ENCODE results near the gene NEGR1.
A peak's percentile ranks its signal among the peaks of the same experiment; 100 is the strongest.

The NEGR1 gene

DNA sequence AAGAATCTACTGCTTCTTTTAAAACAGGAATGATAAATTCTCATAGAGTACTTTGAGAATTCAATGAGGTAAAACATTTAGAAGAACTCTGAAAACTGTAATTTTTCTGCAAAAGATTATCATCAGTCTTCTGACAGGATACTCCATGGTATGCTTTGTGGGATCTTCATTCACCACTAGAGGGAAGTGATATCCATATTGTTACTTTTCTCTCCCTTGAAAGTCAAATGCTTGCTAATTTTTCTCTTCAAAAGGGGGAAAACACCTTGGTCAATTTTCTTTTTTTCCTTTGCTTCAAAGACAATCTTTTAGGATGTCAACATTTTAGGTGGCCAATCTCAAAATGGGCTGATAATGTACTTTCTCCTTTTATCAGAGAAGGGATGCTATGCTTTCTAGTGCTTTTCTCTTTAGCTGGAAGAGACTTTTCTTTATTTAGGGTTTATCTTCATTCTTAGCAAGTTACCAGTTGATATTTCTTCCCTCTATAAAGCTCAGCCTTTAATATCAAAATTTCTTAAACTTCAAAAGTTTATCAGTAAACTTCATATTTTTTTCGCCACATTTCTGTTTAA is 95.5 kb downstream of the NEGR1 start:
- Histone ChIP-seq H3K79me2 (ENCODE audit: control insufficient read depth, insufficient read depth, low read length, unreplicated experiment) (no peaks in the 10 kb centered on the region), H3K27ac (ENCODE audit: low read depth, low read length) (no peak overlapping the region), H3K4me1 (ENCODE audit: control insufficient read depth, insufficient read depth, low read length, unreplicated experiment) (no peaks in the 10 kb centered on the region), H3K27me3 (ENCODE audit: insufficient read depth, low read length) (no peaks in the 10 kb centered on the region), H3K36me3 (ENCODE audit: insufficient read depth, low read length) (no peaks in the 10 kb centered on the region), H2AFZ (ENCODE audit: low read length, unreplicated experiment) (no peak overlapping the region), H3K4me3 (ENCODE audit: low read depth, low read length) (no peak overlapping the region)

DNA sequence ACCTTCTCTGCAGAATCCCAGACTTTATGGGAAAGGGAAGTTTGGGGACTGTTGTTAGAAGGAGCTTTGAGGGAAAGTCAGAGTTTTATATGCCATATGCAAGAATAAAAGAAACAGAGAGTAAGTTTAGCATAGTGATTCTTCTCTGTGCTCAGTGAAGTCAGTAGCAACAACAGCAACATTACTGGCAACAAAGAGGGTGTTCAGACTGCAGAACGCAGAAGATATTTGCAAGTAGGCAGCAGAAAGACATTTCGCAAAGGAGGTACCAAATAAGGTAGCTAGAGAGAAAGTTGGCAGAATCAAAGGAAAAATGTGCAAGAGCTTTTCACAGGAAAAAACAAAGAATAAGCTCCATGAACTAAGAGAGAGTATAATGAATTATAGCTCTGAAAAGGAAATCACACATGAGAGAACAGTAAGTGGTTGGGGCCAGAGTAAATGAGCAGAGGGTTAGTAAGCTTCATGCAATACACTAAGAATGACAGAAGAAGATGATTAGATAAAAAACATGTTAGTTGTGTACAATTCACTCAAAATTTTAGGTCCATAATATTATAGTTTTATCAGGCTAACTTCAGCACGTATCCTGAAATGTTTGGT is 98.1 kb downstream of the NEGR1 start:
- Histone ChIP-seq H3K4me1 (ENCODE audit: control insufficient read depth, insufficient read depth, low read length, unreplicated experiment) (no peaks in the 10 kb centered on the region), H3K27ac (ENCODE audit: low read depth, low read length) (no peak overlapping the region), H3K27me3 (ENCODE audit: insufficient read depth, low read length) (no peaks in the 10 kb centered on the region), H3K79me2 (ENCODE audit: control insufficient read depth, insufficient read depth, low read length, unreplicated experiment) (no peaks in the 10 kb centered on the region), H3K4me3 (ENCODE audit: low read depth, low read length) (no peak overlapping the region), H3K36me3 (ENCODE audit: insufficient read depth, low read length) (no peaks in the 10 kb centered on the region), H2AFZ (ENCODE audit: low read length, unreplicated experiment) (no peak overlapping the region)

DNA sequence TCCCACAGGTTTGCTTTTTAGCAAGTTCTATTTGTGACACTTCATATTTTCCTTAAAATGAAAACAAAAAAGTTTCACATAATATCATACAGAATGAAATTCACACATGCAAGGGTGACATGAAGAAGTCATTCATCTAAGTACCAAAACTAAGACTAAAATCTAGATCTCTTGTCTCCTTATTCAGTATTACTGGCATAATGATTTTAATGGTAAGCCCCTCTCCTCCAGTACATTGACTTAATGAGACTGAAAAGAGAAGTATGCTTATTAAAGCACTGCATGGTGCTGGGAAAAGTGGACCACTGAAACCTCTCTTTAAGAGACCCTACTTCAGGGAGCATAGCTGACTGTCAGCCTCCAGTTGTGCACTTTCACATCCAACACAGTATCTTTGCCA is 99.5 kb downstream of the NEGR1 start:
- no peak overlapping the region for H3K4me3 ChIP-seq (ENCODE audit: low read depth, low read length)

DNA sequence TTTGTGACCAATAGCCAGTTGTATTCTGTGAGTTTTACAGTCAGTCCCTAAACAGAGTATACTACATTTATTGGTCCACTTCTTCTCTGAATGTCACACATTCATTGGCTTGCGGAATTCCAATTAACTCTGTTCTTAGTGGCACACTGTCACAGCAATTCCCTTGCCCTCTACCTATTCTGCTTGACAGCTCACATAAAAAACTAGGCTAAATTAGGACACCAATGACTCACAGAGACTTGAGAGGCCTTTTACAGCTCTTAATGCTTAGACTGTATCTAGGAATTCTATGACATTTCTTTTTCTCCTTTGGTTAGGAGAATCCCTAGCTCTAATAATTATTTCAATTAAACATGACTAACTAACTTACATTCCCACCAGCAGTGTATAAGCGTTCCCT is 104.1 kb downstream of the NEGR1 start:
- no peaks in the 10 kb centered on the region for H3K36me3 ChIP-seq (ENCODE audit: insufficient read depth, low read length)
- no peak overlapping the region for H2AFZ ChIP-seq (ENCODE audit: low read length, unreplicated experiment)
- H3K4me3 ChIP-seq (ENCODE audit: low read depth, low read length) = no peak overlapping the region
- H3K79me2 ChIP-seq (ENCODE audit: control insufficient read depth, insufficient read depth, low read length, unreplicated experiment) = no peaks in the 10 kb centered on the region
- H3K4me1 ChIP-seq (ENCODE audit: control insufficient read depth, insufficient read depth, low read length, unreplicated experiment) = peaks cover 8% of the 10 kb centered on the region
- H3K27ac ChIP-seq (ENCODE audit: low read depth, low read length) = no peak overlapping the region
- H3K27me3 ChIP-seq (ENCODE audit: insufficient read depth, low read length) = no peaks in the 10 kb centered on the region

More for the DNA sequence above, 99.5 kb downstream of the NEGR1 start:
- no peaks in the 10 kb centered on the region for H3K27me3 ChIP-seq (ENCODE audit: insufficient read depth, low read length)
- H3K27ac ChIP-seq (ENCODE audit: low read depth, low read length) = no peak overlapping the region
- H2AFZ ChIP-seq (ENCODE audit: low read length, unreplicated experiment) = no peak overlapping the region
- no peaks in the 10 kb centered on the region for H3K36me3 ChIP-seq (ENCODE audit: insufficient read depth, low read length)
- H3K4me1 ChIP-seq (ENCODE audit: control insufficient read depth, insufficient read depth, low read length, unreplicated experiment) = peaks cover 5% of the 10 kb centered on the region
- no peaks in the 10 kb centered on the region for H3K79me2 ChIP-seq (ENCODE audit: control insufficient read depth, insufficient read depth, low read length, unreplicated experiment)

DNA sequence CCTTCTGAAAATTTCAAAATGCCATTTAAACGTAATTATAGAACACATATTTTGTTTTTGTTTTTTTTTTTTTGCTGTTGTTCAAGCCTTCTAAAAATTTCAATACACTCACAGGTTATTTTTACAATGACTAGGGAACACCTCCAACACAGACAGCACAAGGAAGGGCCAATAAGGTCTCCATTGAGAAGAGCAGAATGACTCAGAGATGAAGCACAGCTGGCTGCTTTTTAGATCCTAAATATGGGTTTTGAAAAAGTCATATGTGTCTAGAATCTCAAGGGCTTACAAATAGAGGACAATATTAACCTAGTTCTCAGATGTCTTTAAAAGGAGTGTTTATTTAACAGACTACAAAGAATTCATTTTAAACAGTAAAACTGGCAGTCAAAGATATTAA is 104.6 kb downstream of the NEGR1 start:
- Histone ChIP-seq H2AFZ (ENCODE audit: low read length, unreplicated experiment) (no peak overlapping the region), H3K27ac (ENCODE audit: low read depth, low read length) (no peak overlapping the region), H3K4me3 (ENCODE audit: low read depth, low read length) (no peak overlapping the region), H3K4me1 (ENCODE audit: control insufficient read depth, insufficient read depth, low read length, unreplicated experiment) (peaks cover 8% of the 10 kb centered on the region), H3K27me3 (ENCODE audit: insufficient read depth, low read length) (no peaks in the 10 kb centered on the region), H3K79me2 (ENCODE audit: control insufficient read depth, insufficient read depth, low read length, unreplicated experiment) (no peaks in the 10 kb centered on the region), H3K36me3 (ENCODE audit: insufficient read depth, low read length) (no peaks in the 10 kb centered on the region)

DNA sequence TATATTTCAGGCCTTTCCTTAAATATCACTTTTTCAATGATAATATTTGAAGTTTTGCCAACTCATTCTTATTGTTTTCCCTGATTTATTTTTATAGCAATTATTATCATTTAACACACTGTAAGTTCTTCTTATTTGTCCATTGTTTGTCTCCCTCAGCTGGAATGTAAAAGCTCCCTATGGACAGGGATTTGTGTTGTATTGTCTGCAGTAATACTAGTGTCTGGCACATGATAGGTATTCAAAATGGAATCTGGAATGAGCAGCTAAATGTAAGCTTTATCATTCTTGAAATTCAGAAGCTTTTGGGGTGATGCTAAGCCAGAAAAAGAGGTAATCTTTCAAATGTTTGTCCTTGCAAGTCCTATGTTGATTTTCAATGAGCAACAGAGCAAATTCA is 112.1 kb downstream of the NEGR1 start:
- Histone ChIP-seq H2AFZ (ENCODE audit: low read length, unreplicated experiment) (no peak overlapping the region), H3K4me1 (ENCODE audit: control insufficient read depth, insufficient read depth, low read length, unreplicated experiment) (no peaks in the 10 kb centered on the region), H3K79me2 (ENCODE audit: control insufficient read depth, insufficient read depth, low read length, unreplicated experiment) (no peaks in the 10 kb centered on the region), H3K27me3 (ENCODE audit: insufficient read depth, low read length) (no peaks in the 10 kb centered on the region), H3K4me3 (ENCODE audit: low read depth, low read length) (no peak overlapping the region), H3K27ac (ENCODE audit: low read depth, low read length) (no peak overlapping the region), H3K36me3 (ENCODE audit: insufficient read depth, low read length) (no peaks in the 10 kb centered on the region)

DNA sequence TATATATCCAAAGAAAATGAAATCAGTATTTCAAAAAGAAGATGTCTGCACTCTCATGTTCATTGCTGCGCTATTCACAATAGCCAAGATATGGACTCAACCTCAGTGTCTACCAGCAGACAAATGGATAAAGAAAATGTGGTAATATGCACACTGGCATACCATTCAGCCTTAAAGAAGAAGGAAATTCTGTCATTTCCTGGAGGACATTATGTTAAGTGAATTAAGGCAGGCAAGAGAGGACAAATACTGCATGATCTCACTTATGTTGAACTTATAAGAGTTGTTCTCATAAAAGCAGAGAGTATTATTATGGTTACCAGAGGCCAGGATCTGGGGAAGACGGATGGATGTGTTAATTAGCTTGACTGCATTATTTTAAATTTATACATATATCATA is 115.9 kb downstream of the NEGR1 start:
- no peaks in the 10 kb centered on the region for H3K4me1 ChIP-seq (ENCODE audit: control insufficient read depth, insufficient read depth, low read length, unreplicated experiment)
- H3K36me3 ChIP-seq (ENCODE audit: insufficient read depth, low read length) = no peaks in the 10 kb centered on the region
- no peak overlapping the region for H3K4me3 ChIP-seq (ENCODE audit: low read depth, low read length)
- H3K79me2 ChIP-seq (ENCODE audit: control insufficient read depth, insufficient read depth, low read length, unreplicated experiment) = no peaks in the 10 kb centered on the region
- no peaks in the 10 kb centered on the region for H3K27me3 ChIP-seq (ENCODE audit: insufficient read depth, low read length)
- no peak overlapping the region for H3K27ac ChIP-seq (ENCODE audit: low read depth, low read length)
- H2AFZ ChIP-seq (ENCODE audit: low read length, unreplicated experiment) = no peak overlapping the region

DNA sequence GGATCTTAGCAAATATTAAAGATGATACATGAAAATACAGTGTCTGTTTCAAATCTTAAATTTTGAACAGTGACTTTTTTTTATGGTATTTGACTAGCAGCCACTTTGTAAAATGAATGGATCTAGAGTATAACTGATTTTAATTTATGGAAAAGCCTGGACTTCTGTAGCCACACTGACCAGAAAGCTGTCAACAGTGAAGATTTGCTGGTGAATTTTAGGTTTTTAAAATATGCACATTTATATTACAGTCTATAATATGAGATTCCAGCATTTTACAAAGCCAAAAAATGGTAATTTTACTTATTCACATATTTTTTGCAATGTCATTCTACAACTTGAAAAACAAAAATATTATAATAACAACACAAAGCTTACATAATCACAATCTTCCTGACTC is 131.8 kb downstream of the NEGR1 start:
- no peaks in the 10 kb centered on the region for H3K79me2 ChIP-seq (ENCODE audit: control insufficient read depth, insufficient read depth, low read length, unreplicated experiment)
- H2AFZ ChIP-seq (ENCODE audit: low read length, unreplicated experiment) = peak overlapping the region; percentile 32
- no peak overlapping the region for H3K4me3 ChIP-seq (ENCODE audit: low read depth, low read length)
- H3K27ac ChIP-seq (ENCODE audit: low read depth, low read length) = no peak overlapping the region
- H3K27me3 ChIP-seq (ENCODE audit: insufficient read depth, low read length) = no peaks in the 10 kb centered on the region
- no peaks in the 10 kb centered on the region for H3K4me1 ChIP-seq (ENCODE audit: control insufficient read depth, insufficient read depth, low read length, unreplicated experiment)
- no peaks in the 10 kb centered on the region for H3K36me3 ChIP-seq (ENCODE audit: insufficient read depth, low read length)

DNA sequence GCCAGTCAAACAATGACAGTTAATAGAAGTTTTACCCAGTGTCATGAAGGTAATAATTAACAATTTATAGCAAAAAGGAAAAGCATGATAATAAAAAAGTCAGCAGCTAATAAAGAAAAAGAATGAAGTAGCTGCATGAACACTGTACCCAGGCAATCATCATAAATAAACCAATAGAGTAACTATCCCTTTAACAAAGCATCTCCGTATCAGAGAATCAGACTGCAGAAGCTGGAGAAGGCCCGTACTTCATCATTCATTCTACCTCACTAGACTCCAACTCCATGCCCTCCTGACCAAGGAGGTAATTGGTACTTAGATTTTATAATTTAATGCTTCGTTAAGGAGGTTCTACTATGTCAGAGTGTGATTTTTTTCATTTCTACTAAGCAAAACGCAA is 140.5 kb downstream of the NEGR1 start:
- Histone ChIP-seq H3K36me3 (ENCODE audit: insufficient read depth, low read length) (no peaks in the 10 kb centered on the region), H3K4me1 (ENCODE audit: control insufficient read depth, insufficient read depth, low read length, unreplicated experiment) (no peaks in the 10 kb centered on the region), H3K27ac (ENCODE audit: low read depth, low read length) (no peak overlapping the region), H3K27me3 (ENCODE audit: insufficient read depth, low read length) (no peaks in the 10 kb centered on the region), H3K4me3 (ENCODE audit: low read depth, low read length) (no peak overlapping the region), H3K79me2 (ENCODE audit: control insufficient read depth, insufficient read depth, low read length, unreplicated experiment) (no peaks in the 10 kb centered on the region), H2AFZ (ENCODE audit: low read length, unreplicated experiment) (no peak overlapping the region)

DNA sequence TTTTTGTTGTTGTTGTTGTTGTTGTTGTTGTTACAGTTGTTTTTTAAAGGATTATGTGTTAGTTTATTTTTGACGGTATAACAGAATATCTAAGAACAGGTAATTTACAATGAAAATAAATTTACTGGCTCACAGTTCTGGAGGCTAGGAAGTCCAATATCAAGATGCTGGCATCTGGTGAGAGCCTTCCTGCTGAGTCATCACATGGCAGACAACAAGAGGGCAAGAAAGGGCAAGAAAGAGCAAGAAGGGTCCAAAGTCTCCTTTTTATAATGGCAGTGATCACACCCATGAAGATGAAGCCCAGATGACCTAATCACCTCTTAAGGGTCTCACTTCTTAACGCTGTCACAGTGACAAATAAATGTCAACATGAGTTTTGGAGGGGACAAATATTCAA is 142.1 kb downstream of the NEGR1 start:
- no peaks in the 10 kb centered on the region for H3K79me2 ChIP-seq (ENCODE audit: control insufficient read depth, insufficient read depth, low read length, unreplicated experiment)
- H3K36me3 ChIP-seq (ENCODE audit: insufficient read depth, low read length) = no peaks in the 10 kb centered on the region
- H3K4me1 ChIP-seq (ENCODE audit: control insufficient read depth, insufficient read depth, low read length, unreplicated experiment) = no peaks in the 10 kb centered on the region
- H2AFZ ChIP-seq (ENCODE audit: low read length, unreplicated experiment) = no peak overlapping the region
- no peak overlapping the region for H3K27ac ChIP-seq (ENCODE audit: low read depth, low read length)
- no peaks in the 10 kb centered on the region for H3K27me3 ChIP-seq (ENCODE audit: insufficient read depth, low read length)
- H3K4me3 ChIP-seq (ENCODE audit: low read depth, low read length) = no peak overlapping the region

DNA sequence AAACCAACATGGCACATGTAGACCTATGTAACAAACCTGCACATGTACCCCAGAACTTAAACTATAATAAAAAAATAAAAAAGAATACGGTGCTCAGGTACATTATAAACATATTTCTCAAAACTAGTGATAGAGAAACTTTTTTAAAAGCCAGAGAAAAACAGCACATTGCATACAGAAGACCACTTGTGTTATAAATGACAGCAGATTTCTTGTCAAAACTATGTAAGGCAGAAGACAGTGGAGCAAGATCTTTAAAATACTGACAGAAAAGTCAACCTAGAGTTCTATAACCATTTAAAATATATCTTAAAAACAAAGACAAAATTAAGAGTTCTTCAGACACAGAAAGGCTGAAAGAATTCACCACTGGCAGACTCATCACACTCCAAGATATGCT is 144.7 kb downstream of the NEGR1 start:
- H3K4me1 ChIP-seq (ENCODE audit: control insufficient read depth, insufficient read depth, low read length, unreplicated experiment) = no peaks in the 10 kb centered on the region
- no peaks in the 10 kb centered on the region for H3K36me3 ChIP-seq (ENCODE audit: insufficient read depth, low read length)
- H2AFZ ChIP-seq (ENCODE audit: low read length, unreplicated experiment) = no peak overlapping the region
- no peak overlapping the region for H3K27ac ChIP-seq (ENCODE audit: low read depth, low read length)
- no peaks in the 10 kb centered on the region for H3K79me2 ChIP-seq (ENCODE audit: control insufficient read depth, insufficient read depth, low read length, unreplicated experiment)
- no peaks in the 10 kb centered on the region for H3K27me3 ChIP-seq (ENCODE audit: insufficient read depth, low read length)
- H3K4me3 ChIP-seq (ENCODE audit: low read depth, low read length) = no peak overlapping the region

All from ACC112 (cell line).